HG02970 (cell line): ENCODE data around the gene CNBP.

Source experiments
- ATAC-seq: cut with Tn5 transposase; IDR thresholded peaks from one replicate; pipeline ENCODE4 v1.9.1; 2021; ENCODE audit warnings: mild to moderate bottlenecking, moderate library complexity, moderate number of reproducible peaks; ENCODE audit not compliant: unreplicated experiment, low FRiP score

Gene CNBP

GRCh38 chr3:129132097-129132866, 51.4 kb downstream of the CNBP start:
- no peak for ATAC-seq

GRCh38 chr3:129131465-129132088, 52.1 kb downstream of the CNBP start:
- no peak for ATAC-seq

GRCh38 chr3:129130291-129130813, 53.3 kb downstream of the CNBP start:
- no peak for ATAC-seq

- ATAC-seq: no peak
Measured at GRCh38 chr3:129128357-129129155, 55.1 kb downstream of the CNBP start.

- no peak for ATAC-seq
Measured at GRCh38 chr3:129126726-129127280, 56.9 kb downstream of the CNBP start.

- ATAC-seq: no peak
Measured at GRCh38 chr3:129123314-129124060, 60.2 kb downstream of the CNBP start.

GRCh38 chr3:129122412-129123011, 61.2 kb downstream of the CNBP start:
- no peak for ATAC-seq

- peak; percentile 44 for ATAC-seq
Measured at GRCh38 chr3:129121792-129122411, 61.8 kb downstream of the CNBP start, which contains the start of gene RAB43. Gene RAB43 (minus strand): TSS chr3:129121804. CDS start chr3:129121489, 315 bp downstream.

GRCh38 chr3:129121016-129121791, 62.5 kb downstream of the CNBP start:
- peak; percentile 5 for ATAC-seq

GRCh38 chr3:129120254-129121004, 63.3 kb downstream of the CNBP start:
- peak; percentile 60 for ATAC-seq

- no peak for ATAC-seq
Measured at GRCh38 chr3:129119365-129120100, 64.2 kb downstream of the CNBP start.

- no peak for ATAC-seq
Measured at GRCh38 chr3:129118745-129119144, 65.0 kb downstream of the CNBP start.
